K562 (cell line): Measurements from ENCODE around the gene USH2A.

Source experiments
- ARID3A ChIP-seq: IDR thresholded peaks from 2 replicates; pipeline ENCODE4 v1.6.1; 2012; ENCODE audit warnings: low read depth, low read length, improper control_type of control experiment, borderline replicate concordance
- BRD4 ChIP-seq: fragments of 200-600 bp; sonication (generic); IDR thresholded peaks from 2 replicates; pipeline ENCODE4 v1.6.1; 2017; ENCODE audit warnings: inconsistent platforms
- CTCF ChIP-seq, 3 experiments: IDR thresholded peaks in 2 of 3; conservative IDR thresholded peaks in 1 of 3; 2 replicates each; pipeline ENCODE4 v1.5.1; 2011 to 2012; ENCODE audit warnings: low read length in 3 of 3, mild to moderate bottlenecking in 3 of 3, control low read depth in 2 of 3, improper control_type of control experiment in 1 of 3, inconsistent platforms in 1 of 3, low read depth in 1 of 3, mixed read lengths in 1 of 3, moderate library complexity in 1 of 3; ENCODE audit not compliant: insufficient read depth in 2 of 3
- ESRRA ChIP-seq: fragments of 450-650 bp; IDR thresholded peaks from 2 replicates; pipeline ENCODE4 v1.6.1; 2014; ENCODE audit warnings: low read depth, mild to moderate bottlenecking, moderate library complexity, borderline replicate concordance
- MAX ChIP-seq: sonication (generic); formaldehyde crosslinking; IDR thresholded peaks from 2 replicates; pipeline ENCODE4 v1.9.0; 2022; ENCODE audit warnings: mild to moderate bottlenecking, missing genetic modification reagents
- MAZ ChIP-seq, 2 experiments: fragments of 450-650 bp in 1 of 2; sonication (generic) in 1 of 2; formaldehyde crosslinking; IDR thresholded peaks in 1 of 2; conservative IDR thresholded peaks in 1 of 2; 2 replicates each; pipeline versions ENCODE4 v1.4.0 to v1.5.0; 2020; ENCODE audit warnings: mild to moderate bottlenecking in 1 of 2, missing genetic modification reagents in 1 of 2
- NFYB ChIP-seq: IDR thresholded peaks from 2 replicates; pipeline ENCODE4 v1.6.1; 2011; ENCODE audit warnings: mild to moderate bottlenecking, moderate library complexity; ENCODE audit not compliant: insufficient read length; ENCODE audit errors: extremely low read depth
- NR2F6 ChIP-seq: fragments of 450-650 bp; formaldehyde crosslinking; IDR thresholded peaks from 2 replicates; pipeline ENCODE4 v1.4.0; 2020; ENCODE audit warnings: mild to moderate bottlenecking
- POU5F1 ChIP-seq: fragments of 150-350 bp; IDR thresholded peaks from 2 replicates; pipeline ENCODE4 v1.6.1; 2014; ENCODE audit warnings: borderline replicate concordance, low read length, low read depth, mild to moderate bottlenecking; ENCODE audit not compliant: partially characterized antibody
- SIN3A ChIP-seq, 2 experiments: fragments of 150-350 bp in 1 of 2; IDR thresholded peaks; 2 replicates each; pipeline ENCODE4 v1.6.1; 2011 to 2016; ENCODE audit warnings: borderline replicate concordance in 2 of 2, low read depth in 2 of 2, low read length in 2 of 2, mild to moderate bottlenecking in 2 of 2, moderate library complexity in 2 of 2; ENCODE audit not compliant: control insufficient read depth in 1 of 2
- SMARCB1 ChIP-seq: IDR thresholded peaks from 2 replicates; pipeline ENCODE4 v1.6.1; 2011; ENCODE audit warnings: improper control_type of control experiment, low read depth; ENCODE audit not compliant: insufficient read length
- U2AF1 ChIP-seq: fragments of 200-400 bp; formaldehyde crosslinking; optimal IDR thresholded peaks from 2 replicates; pipeline ENCODE3; 2017; ENCODE audit warnings: mild to moderate bottlenecking, low read depth, low read length, moderate library complexity
- USF1 ChIP-seq: sonication (generic); formaldehyde crosslinking; IDR thresholded peaks from 2 replicates; pipeline ENCODE4 v1.9.0; 2022; ENCODE audit warnings: mild to moderate bottlenecking, missing genetic modification reagents

GRCh38 chr1:215833941-215834729 lies 589.1 kb downstream of the USH2A start:
- TF ChIP-seq SMARCB1 (no peak), SIN3A (IDR thresholded peaks at IDR 0.05; ENCODE audit: borderline replicate concordance in 2 of 2, control insufficient read depth in 1 of 2, low read depth in 2 of 2, low read length in 2 of 2) (no peak), BRD4 (no peak), POU5F1 (no peak), MAZ (CRISPR knock-in tag; conservative IDR thresholded peaks at IDR 0.05 in 1 of 2, IDR thresholded peaks at IDR 0.05 in 1 of 2) (no peak), MAX (CRISPR knock-in tag) (no peak), USF1 (no peak), NR2F6 (no peak), ESRRA (no peak), NFYB (no peak), ARID3A (no peak), CTCF (IDR thresholded peaks at IDR 0.05 in 2 of 3, conservative IDR thresholded peaks at IDR 0.05 in 1 of 3; ENCODE audit: insufficient read depth in 2 of 3, low read depth in 1 of 3, low read length in 3 of 3) (no peak), U2AF1 (no peak)
